ENCODE measurements around the gene OXGR1.

GRCh38 chr13:97004096-97004876 is 10.0 kb upstream of the OXGR1 start:
- no peak for TF ChIP-seq CTCF (IDR thresholded peaks at IDR 0.05)
- TF ChIP-seq POLR2A (IDR thresholded peaks at IDR 0.05), result no peak

Measured in Peyer's patch (tissue), 4 donors.